NCI-H1105 (cell line): ENCODE data around the gene NR3C1.

Experiments used
- DNase-seq: peaks from one replicate; lab custom pipeline; 2025; lab: John Stamatoyannopoulos, UW

Gene NR3C1

GRCh38 chr5:143398053-143398355, 5.5 kb downstream of the NR3C1 start:
- DNase-seq: no peak

DNA sequence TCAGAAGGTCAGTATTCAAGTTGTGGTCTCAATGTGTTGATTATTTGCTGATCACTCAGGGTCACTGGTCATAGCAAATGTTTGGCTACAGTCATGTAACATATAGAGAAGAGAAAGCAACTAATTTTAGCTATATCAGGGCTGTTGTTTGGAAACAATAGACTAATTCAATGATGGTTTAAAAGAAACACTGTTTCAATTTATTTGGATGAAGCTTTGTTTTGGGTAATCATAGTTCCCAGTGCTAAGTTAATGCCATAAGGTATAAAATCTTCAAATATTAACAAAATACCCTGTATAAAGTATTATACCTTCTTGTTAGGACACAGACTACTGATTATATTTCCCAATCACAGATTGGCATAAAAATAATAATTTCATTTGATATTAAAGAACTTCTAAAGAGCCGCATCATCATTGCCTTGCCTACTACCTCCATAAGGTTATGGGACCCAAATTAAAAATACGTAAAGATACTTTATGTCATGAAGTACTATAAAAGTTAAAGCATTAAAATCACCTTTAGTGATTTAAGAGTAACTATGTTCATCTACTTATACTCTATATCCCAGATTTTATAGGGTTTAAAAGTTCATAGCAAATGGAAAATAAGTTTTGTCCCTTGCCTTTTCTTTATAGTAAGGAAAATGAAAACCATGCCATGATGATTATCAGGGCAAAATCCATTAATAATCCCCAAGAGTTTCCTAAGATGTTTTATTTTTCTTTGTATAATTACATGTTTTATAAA, 6.0 kb downstream of the NR3C1 start:
- no peak for DNase-seq

GRCh38 chr5:143396353-143396940, 7.0 kb downstream of the NR3C1 start:
- DNase-seq: no peak

GRCh38 chr5:143395638-143396352, 7.7 kb downstream of the NR3C1 start:
- DNase-seq: no peak

DNA sequence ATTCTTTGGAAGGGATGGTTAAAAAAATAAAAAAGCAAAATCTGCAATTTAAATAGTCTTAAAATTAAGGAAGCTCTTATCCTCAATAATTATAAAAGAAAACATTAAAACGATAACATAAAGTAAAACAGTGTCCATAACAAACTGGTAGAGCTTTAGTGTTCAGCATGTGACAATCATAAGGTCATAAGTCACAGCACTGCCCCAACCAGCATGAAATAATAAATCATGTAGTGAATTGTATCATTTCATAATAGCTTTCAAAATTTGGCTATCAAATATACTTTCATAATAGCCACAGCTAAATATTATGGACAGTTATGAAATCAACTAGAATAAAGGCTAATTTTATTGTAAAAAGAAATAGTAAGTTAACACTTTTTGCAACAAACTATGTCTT, 10.0 kb downstream of the NR3C1 start:
- no peak for DNase-seq

GRCh38 chr5:143390941-143391340, 12.5 kb downstream of the NR3C1 start:
- DNase-seq: no peak

DNA sequence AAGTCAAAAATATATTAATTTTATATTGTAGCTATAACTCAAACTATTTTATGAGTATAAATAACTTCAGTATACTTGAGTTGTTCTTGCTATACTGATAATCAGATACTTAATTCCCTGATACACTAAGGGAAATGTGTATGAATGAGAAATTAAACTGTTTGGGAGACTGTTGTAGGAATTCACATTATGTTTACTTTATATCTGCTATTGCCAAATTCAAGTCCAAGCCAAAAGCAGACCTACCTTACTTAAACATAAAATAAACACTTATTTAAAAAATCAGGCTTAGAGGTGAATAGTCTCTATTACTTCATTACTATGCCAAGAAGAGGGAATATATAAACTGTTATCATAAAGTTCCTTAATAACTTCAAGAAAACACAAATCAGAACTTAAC, 13.2 kb downstream of the NR3C1 start:
- DNase-seq: no peak

- no peak for DNase-seq
Observed at GRCh38 chr5:143386725-143387124, 16.8 kb downstream of the NR3C1 start.

- no peak for DNase-seq
Observed at GRCh38 chr5:143384865-143385657, 18.4 kb downstream of the NR3C1 start.

DNA sequence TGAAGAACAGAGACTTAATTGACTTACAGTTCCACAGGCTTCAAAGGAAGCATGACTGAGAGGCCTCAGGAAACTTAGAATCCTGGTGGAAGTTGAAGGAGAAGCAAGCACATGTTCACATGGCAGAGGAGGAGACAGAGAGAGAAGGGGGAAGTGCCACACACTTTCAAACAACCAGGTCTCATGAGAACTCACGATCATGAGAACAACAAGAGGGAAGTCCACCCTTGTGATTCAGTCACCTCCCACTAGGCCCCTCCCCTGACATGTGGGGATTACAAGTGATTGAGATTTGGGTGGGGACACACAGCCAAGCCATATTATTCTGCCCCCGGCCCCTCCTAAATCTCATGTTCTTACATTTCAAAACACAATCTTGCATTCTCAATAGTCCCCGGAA, 19.5 kb downstream of the NR3C1 start:
- DNase-seq: no peak

DNA sequence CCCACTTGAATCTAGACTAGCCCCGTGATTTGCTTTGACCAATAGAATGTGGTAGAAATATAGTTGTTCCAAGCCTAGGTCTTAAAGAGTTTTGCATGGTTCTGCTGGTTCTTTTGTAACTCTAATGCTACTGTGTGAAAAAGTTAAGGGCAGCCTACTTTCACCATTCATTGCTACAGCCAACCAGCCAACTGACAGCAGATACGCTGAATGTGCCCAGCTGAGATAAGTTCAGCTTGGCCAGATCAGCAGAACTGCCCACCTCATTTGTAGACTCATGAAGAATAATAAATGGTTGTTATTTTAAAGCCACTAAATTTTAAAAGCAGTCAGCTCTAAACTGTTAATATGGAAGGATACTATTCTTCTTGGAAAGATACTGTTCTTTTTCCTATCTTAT, 23.9 kb downstream of the NR3C1 start:
- no peak for DNase-seq

GRCh38 chr5:143376911-143377813, 26.3 kb downstream of the NR3C1 start:
- DNase-seq: no peak

GRCh38 chr5:143376195-143376779, 27.2 kb downstream of the NR3C1 start:
- no peak for DNase-seq

- DNase-seq: no peak
Observed at GRCh38 chr5:143374496-143375217, 28.8 kb downstream of the NR3C1 start.

- no peak for DNase-seq
Observed at GRCh38 chr5:143373076-143373475, 30.4 kb downstream of the NR3C1 start.

GRCh38 chr5:143372187-143372829, 31.2 kb downstream of the NR3C1 start:
- no peak for DNase-seq

GRCh38 chr5:143370440-143370839, 33.0 kb downstream of the NR3C1 start:
- no peak for DNase-seq

DNA sequence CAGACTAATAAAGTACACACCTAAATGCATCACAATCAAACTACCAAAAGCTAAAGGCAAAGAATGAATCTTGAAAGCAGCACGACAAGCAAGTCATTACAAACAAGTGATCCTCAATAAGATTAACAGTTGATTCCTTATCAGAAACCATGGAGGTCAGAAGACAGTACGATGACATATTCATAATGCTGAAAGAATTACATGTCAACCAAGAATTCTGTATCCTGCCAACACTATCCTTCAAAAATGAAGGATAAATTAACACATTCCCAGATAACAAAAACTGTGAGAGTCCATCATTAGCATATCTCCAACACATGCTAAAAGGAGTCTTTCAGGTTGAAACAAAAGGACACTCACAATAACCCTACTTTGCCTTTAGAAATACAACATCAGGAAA, 39.4 kb downstream of the NR3C1 start:
- DNase-seq: no peak

- no peak for DNase-seq
Observed at GRCh38 chr5:143362664-143363227, 40.7 kb downstream of the NR3C1 start.

DNA sequence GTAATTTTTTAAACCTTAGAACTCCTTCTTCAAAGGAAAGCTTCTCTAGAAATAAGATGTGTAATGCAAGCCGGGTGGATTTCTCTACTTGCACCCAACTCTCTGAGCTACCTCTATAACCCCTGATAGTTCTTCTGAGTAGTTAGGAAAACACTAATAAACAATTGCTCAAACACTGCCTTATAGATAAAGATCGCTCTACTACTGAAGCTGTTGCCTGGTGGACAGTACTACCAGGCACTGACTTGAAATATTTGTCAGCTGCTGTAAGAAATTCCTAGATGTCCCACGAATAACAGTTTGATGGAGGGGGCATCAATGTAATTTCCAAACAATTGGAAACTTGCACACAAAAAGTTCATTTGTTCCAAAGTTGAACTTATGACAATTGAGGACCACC, 42.0 kb downstream of the NR3C1 start:
- no peak for DNase-seq
